ENCODE measurements around the gene AKT1.

DNA sequence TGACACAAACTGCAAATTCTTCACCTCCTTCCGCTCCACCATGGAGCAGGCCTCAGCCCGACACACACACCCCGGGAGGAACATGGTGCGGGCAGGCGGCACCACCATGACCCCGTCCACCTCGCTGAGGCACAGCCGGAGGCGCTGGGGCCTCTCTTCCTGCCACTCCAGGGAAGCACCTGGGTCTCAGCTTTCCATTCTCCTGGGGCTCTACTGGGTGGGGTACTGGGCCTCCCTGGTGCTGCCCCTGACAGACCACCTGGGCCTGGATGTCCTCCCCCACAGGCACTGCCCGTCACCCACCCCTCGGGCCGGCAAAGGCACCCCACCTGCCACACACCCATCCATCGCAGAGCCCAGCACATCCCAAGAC lies 9.9 kb downstream of the AKT1 start:
- TF ChIP-seq, protein P1, sequence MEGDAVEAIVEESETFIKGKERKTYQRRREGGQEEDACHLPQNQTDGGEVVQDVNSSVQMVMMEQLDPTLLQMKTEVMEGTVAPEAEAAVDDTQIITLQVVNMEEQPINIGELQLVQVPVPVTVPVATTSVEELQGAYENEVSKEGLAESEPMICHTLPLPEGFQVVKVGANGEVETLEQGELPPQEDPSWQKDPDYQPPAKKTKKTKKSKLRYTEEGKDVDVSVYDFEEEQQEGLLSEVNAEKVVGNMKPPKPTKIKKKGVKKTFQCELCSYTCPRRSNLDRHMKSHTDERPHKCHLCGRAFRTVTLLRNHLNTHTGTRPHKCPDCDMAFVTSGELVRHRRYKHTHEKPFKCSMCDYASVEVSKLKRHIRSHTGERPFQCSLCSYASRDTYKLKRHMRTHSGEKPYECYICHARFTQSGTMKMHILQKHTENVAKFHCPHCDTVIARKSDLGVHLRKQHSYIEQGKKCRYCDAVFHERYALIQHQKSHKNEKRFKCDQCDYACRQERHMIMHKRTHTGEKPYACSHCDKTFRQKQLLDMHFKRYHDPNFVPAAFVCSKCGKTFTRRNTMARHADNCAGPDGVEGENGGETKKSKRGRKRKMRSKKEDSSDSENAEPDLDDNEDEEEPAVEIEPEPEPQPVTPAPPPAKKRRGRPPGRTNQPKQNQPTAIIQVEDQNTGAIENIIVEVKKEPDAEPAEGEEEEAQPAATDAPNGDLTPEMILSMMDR (IDR thresholded peaks at IDR 0.05): no peak
- TF ChIP-seq POLR2A (IDR thresholded peaks at IDR 0.05): no peak
